Measurements from ENCODE around the gene DHX30. TPM values are rescaled to one million over a fixed set of nuclear protein-coding genes. Genes with fewer than 3 reads are reported as not detected.
"Not testable (repeated sequence)": the region's sequence is repeated elsewhere in the genome, so short reads cannot be mapped to it uniquely, and the experiment has no call there.

DHX30 gene
- total RNA-seq, 1 experiment from 2014 or later, result 71.7 TPM

DNA sequence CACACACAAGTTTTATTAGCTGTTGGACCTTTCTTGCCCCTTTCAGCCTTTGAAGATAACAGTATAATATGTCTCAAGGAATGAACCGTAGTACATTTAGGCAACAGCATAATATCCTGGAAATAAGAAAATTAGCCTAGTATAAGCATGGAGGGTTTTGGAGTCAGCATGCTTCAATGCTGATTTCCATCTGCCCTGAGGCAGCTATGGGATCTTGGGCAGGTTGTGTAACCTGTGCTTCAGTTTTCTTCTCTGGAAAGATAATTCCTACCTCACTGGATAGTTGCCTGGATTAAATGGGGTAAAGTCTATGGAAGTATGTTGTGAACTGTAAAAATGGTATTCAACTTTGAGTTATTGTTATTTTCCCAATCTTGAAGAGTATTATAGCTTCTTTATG lies 1.6 kb downstream of the DHX30 start:
- DNase-seq (ENCODE audit: extremely low read depth, low read depth), result no peak

DNA sequence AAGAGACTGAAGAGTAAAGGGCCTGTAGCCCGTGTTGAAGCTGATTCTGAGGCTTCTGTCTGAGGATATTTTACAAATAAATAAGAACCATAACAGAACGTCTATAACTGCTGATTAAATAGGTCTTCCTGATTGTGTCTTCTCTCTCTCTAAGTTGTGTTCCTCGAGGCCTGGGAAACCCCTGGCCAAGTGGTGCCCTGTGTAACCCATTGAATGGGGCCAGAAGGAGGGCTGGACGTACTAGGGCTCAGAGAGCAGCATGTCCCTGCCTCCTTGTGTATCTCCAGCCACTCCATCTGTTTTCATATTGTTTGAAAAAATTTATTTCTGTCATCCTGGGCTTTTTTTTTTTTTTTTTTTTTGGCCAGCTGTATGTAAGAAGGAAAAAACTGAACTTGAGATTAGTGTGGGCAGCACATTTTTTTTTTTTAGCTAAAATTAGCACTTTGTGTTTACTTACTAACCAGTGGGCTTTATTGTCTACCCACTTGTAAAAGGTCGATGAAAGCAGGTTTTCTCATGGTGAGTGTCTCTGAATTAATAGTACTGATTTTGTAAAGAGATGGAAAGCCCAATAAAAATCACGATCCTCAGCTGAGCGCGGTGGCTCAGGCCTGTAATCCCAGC lies 10.7 kb downstream of the DHX30 start:
- DNase-seq (ENCODE audit: extremely low read depth, low read depth), result no peak

DNA sequence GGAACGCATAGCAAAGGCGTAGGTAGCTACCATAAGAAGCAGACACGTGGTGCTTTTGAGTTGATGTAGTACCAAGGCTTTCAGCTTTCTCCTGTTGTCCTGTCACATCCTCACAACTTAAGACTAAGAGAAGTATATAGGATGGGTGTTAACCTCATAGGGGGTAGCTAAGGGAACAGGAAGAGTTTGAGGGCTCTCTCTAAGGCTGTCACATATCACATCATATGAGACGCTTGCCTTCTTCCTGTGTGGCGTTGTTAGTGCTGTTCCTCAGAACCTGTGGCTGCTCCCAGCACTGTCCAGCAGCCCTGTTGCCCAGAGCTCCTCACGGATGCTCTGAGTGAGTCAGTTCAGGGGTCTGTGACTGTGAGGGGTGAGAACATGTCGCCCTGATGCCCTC lies 14.7 kb downstream of the DHX30 start:
- no peak for DNase-seq (ENCODE audit: extremely low read depth, low read depth)

DNA sequence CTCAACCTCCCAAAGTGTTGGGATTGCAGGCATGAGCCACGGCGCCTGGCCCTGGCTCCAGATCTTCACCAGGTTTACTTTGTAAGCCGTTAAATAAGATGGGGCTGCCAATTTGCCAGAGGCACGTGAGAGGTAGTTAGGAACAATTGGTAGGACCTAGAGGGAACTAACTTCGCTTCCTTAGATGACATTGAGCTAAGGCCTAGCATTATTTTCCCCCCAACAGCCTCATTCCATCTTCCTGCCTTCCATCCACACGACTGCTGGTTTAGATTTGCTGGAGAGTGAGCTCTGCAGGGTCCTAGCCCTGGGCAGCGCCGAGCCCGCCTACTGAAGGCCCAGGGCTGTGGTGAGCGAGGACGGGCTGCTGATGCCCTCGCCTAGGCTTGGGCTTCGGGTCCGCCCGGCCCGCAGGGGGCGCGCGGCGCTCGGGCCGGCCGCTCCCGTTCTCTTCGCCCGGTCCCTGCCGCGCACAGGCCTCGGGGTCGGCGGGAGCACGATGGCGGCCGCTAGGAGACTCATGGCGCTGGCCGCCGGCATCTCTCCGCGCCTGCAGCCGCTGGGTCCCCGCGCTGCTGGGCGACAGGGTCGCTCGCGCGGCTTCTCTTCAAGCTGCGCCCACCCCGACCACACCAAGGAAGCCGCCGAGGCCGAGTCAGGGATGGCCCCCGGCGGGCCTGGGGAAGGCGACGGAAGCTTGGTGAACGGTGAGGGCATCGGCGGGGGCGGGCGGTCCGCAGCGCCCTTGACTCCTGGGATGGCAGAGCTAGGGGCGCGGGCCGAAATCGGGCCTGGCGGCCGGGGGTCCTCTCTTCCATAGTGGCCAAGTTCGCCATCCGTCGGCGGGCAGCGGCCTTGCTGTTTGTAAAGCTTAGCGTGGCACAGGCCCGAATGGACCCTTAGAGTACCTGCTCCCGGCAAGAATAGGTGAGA lies 21.9 kb downstream of the DHX30 start:
- peak; percentile 61 for DNase-seq (ENCODE audit: extremely low read depth, low read depth)

DNA sequence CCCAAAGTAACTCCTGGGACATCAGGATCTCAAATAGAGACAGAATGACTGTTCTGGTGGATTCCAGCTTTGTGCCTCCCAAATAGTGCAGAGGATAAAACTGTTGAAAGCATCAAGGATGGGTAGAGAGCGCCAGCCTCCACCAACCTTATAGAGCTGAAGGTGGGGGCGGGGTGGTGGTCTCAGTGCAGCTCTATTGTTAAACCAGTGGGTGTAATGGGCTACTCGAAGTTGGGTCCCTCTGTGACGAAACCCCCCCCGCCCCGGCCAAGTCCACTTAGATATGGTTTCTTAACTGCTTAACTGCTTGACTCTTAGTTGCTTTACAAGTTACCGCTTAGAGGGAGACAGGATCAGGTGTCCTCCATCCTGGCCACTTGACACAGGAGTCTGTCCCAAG lies 22.7 kb downstream of the DHX30 start:
- DNase-seq (ENCODE audit: extremely low read depth, low read depth), result no peak

DNA sequence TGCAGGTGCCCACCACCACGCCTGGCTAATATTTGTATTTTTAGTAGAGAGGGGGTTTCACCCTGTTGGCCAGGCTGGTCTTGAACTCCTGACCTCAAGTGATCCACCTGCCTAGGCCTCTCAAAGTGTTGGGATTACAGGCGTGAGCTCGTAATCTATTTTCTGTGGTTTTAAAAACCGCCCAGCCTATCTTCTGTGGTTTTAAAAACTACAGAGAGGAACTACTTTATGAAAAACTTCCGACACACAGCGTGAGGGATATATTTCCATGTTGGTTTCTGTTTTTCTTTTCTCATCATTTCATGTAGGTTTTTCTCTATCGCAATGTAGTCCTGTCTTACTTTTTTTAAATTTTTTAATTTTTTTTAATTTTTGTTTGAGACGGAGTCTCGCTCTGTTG lies 26.5 kb downstream of the DHX30 start:
- DNase-seq (ENCODE audit: extremely low read depth, low read depth), result not testable (repeated sequence)

DNA sequence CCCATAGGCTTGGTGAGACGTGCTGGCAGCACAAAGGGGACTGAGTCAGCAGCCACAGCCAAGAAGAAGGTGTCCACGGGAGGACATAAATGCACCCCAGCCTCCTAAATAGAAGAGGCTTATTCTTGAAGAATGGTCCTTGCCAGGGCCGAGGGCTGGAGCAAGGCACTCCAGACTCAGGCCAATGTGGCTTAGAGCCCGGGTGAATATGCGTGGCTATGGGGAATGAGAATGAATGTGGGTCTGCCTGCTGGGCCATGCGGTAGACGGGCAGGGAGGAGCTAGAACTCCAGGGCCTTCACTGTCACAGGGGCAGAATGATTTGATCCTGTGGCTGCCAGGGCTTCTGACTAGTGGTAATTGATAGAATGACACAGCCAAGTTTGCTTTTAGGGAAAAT lies 34.0 kb downstream of the DHX30 start:
- DNase-seq (ENCODE audit: extremely low read depth, low read depth), result no peak

DNA sequence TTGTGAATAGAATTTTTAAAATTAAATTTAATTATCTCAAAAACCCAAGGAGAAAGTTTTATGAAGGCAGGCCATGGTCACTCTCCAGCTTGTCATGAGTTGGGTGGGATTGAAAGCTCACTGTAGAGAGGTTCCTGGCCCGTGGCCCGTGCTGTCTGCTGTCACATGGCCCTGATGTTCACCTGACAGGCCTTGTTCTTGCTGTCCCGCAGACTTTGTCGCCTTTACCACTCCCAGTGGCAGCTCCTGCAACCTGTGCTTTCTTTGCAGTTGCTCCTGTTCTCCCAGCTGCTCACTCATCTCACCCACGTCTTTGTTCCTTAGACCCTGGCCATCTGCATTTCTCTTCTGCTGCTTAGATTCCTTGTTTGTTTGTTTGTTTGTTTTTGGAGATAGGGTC lies 35.6 kb downstream of the DHX30 start:
- no peak for DNase-seq (ENCODE audit: extremely low read depth, low read depth)

DNA sequence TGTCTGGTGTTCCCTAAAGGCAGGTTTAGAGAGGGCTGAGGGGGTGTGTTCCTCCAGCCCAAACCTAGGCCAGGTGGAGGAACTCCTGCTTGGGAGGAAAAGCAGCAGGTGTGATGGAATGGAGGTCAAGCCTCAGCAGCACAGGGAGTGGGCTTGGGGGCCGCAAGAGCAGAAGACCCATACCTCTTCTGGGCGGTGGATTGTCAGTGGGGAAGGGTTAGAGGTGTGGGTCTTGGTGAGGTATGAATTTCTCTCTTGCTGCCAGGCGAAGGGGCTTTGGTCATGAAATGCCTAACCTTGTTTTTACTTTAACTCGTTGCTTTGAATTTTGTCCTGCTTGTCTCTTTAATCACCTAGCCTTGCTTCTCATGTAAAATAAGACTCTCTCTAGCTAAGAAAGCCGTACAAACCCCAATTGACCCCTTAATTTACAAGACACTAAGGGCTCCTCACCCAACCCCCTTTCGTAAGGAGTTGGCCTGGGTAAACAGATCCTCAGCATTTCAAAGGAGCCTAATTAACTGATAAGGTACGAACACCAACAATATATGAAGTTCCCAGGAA lies 38.9 kb downstream of the DHX30 start:
- DNase-seq (ENCODE audit: extremely low read depth, low read depth), result no peak

DNA sequence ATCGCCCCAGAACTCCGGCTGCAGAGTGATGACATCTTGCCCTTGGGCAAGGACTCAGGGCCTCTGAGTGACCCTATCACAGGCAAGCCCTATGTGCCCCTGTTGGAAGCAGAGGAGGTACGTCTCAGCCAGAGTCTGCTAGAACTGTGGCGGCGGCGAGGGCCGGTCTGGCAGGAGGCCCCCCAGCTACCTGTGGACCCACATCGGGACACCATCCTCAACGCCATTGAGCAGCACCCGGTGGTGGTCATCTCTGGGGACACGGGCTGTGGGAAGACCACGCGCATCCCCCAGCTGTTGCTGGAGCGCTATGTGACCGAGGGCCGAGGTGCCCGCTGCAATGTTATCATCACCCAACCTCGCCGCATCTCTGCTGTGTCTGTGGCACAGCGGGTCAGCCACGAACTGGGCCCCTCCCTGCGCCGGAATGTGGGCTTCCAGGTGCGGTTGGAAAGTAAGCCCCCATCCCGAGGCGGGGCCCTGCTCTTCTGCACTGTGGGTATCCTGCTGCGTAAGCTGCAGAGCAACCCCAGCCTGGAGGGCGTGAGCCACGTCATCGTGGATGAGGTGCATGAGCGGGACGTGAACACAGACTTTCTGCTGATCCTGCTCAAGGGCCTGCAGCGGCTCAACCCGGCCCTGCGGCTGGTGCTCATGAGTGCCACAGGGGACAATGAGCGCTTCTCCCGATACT lies 43.4 kb downstream of the DHX30 start:
- no peak for DNase-seq (ENCODE audit: extremely low read depth, low read depth)

DNA sequence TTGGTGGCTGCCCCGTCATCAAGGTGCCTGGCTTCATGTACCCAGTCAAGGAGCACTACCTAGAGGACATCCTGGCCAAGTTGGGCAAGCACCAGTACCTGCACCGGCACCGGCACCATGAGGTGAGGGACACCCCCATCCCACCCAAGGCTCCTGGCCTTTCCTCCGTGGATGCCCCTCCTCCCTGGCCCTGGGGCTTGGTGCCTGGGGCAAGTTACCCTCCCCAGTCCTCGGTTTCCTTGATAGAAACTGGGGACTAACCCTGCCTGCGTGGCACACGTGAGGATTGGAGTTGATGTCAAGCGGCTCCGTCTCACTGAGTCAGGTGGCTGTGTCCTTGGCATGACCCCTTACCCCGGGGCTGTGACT lies 43.9 kb downstream of the DHX30 start:
- no peak for DNase-seq (ENCODE audit: extremely low read depth, low read depth)

DNA sequence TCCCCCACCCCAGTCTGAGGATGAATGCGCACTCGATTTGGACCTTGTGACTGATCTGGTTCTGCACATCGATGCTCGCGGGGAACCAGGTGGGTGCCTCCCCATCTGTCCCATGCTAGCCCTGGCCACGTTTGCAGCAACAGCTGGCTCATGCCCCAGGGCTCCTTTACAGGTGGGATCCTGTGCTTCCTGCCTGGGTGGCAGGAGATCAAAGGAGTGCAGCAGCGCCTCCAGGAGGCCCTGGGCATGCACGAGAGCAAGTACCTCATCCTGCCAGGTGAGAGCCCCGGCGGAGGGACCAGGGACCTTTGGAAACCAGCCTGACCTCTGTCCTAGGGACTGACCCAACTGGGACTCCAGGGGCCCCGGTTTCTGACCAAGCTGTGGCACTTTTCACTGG lies 44.3 kb downstream of the DHX30 start:
- DNase-seq (ENCODE audit: extremely low read depth, low read depth), result no peak

DNA sequence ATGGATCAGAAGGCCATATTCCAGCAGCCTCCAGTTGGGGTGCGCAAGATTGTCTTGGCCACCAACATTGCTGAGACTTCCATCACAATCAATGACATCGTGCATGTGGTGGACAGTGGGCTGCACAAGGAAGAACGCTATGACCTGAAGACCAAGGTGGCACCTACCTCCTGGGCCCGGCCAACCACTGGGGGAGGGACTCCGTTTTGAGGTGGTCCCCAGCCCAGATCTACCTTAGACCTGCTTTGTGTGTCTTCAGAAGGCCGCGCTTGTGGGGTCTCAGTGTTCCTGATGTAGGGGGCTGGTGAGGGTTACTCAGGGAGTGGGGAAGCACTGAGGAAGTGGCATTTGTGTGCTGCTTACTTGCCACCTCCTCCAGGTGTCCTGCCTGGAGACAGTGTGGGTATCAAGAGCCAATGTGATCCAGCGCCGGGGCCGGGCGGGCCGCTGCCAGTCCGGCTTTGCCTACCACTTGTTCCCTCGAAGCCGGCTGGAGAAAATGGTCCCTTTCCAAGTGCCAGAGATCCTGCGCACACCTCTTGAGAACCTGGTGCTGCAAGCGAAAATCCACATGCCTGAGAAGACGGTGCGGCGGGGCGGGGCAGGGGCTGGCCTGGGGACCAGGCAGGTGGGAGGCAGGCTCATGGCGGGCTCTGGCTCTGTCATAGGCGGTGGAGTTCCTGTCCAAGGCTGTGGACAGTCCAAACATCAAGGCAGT lies 45.0 kb downstream of the DHX30 start:
- DNase-seq (ENCODE audit: extremely low read depth, low read depth), result no peak

DNA sequence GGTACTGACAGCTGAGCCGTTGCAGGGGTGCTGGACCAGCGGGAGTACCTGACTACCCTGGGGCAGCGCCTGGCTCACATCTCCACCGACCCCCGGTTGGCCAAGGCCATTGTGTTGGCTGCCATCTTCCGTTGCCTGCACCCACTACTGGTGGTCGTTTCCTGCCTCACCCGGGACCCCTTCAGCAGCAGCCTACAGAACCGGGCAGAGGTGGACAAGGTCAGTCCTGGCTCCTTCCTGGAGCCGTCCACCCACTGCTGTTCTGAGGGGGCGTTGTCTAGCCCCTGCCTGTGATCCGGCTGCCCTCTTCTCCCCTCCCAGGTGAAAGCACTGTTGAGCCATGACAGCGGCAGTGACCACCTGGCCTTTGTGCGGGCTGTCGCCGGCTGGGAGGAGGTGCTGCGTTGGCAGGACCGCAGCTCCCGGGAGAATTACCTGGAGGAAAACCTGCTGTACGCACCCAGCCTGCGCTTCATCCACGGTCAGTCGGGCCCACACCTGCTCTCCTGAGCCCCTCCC lies 45.7 kb downstream of the DHX30 start:
- no peak for DNase-seq (ENCODE audit: extremely low read depth, low read depth)

DNA sequence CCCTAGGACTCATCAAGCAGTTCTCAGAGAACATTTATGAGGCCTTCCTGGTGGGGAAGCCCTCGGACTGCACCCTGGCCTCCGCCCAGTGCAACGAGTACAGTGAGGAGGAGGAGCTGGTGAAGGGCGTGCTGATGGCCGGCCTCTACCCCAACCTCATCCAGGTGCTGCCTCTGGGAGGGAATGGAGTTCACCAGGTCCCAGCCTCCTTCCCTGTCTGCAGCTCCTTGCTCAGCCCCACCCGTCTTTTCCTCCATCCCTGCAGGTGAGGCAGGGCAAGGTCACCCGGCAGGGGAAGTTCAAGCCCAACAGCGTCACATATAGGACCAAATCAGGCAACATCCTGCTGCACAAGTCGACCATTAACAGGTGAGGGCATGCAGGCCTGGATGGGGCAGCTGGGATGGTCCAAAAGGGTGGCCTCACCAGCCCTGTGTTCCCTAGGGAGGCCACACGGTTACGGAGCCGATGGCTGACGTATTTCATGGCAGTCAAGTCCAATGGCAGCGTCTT lies 46.3 kb downstream of the DHX30 start:
- DNase-seq (ENCODE audit: extremely low read depth, low read depth), result no peak

DNA sequence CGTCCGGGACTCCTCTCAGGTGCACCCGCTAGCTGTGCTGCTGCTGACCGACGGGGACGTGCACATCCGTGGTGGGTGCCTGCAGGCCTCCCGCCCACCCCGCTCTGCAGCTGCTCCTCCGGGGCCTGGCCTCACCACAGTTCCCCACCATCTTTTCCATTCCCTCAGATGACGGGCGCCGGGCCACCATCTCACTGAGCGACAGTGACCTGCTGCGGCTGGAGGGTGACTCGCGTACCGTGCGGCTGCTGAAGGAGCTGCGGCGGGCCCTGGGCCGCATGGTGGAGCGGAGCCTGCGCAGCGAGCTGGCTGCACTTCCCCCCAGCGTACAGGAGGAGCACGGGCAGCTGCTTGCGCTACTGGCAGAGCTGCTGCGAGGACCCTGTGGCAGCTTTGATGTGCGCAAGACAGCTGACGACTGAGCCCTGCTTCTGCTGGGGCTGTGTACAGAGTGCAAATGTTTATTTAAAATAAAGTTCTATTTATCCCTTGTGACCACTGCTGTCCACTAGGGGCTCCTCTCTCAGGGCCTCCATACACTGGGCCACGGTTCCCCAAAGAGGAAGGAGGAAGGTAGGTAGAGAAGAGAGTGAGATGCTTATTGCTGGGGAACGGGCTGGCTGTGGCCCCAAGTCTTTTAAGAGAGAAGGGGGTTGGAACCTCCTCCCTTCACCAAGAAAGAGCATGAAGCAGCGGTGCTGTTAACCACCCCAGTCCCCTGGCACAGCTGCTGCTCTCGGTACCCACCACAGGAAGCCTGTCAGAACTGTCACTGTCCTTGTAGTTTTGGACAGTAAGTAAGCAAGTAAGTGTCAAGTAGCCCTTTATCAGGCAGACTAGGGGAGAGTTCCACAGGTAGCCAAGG lies 47.0 kb downstream of the DHX30 start:
- peak; percentile 27 for DNase-seq (ENCODE audit: extremely low read depth, low read depth)

DNA sequence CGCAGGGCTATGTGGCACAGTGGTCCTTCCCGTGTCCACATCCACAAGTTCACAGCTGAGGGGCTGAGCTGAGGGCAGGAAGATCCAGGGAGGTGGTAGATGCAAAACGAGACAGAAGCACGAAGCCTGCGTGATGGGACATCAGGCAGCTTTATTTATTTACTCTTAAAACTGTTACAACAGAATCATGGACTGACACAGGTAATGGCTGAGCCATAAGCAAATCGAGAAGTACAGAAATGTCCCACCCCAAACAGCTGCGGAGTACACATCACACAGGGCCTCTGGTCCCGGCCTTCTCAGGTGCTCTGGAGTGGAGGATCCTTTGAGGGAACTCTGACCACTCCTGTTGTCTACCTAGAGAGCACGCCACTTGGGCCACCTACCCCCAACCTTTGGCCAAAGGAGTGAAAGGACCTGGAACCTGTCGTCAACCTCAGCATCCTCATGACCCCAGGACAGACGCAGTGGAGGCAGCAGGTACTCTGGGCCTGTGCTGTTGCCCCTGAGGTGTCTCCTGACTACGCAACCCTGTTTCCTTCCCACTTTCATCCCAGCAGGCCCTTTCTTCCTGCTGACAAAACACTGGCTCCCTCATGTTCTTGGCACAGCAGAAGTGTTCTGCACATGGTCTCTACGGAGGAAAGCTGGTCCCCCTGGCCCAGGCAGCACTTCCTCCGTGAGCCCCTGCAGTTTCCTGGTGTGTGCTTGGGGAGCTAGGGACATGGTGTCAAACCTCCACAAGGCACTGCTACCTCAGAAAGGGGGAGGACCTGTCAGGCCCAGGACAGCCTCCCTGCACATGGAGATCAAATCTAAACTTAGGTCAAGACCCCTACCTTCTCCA lies 47.8 kb downstream of the DHX30 start:
- no peak for DNase-seq (ENCODE audit: extremely low read depth, low read depth)

DNA sequence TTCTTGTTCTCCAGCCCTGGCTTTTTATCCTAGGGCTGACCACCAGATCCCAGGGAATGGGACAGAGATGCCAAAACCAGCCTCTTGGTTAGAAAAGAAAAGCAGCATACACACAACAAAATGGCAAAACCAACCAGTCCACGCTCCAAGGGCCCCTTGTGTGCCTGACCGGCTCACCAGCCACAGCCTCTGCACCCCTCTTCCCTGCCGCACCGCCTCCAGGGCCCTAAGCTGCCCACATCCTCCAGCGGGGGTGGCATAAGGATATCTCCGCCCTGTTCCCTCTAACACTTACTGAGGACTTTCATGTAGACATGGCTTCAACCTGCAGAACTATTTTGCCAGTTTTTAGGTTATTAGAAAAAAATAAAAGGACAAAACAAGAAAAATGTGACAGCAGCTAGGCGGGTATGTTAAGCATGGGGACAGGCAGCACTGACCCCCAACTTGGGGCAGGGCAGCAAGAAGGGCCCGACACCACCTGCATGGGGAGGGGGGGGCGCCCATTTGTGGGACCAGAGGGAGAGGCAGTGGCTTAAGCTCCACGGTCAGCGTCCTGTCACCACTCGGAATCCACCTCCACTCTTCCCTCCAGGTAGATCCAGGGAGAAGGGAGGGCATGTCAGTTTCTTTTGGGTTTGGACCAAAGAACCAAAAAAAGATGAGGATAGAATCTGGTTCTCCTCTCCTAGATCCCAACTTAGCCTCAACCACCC lies 49.1 kb downstream of the DHX30 start:
- DNase-seq (ENCODE audit: extremely low read depth, low read depth), result no peak

Data from NCI-H460 (cell line).